Daoy (cell line): Measurements from ENCODE around the gene LHPP. TPM values are rescaled to one million over a fixed set of nuclear protein-coding genes. Genes with fewer than 3 reads are reported as not detected.

ENCODE experiments used
- DNase-seq: peaks from one replicate; pipeline ENCODE4 v3.0.0-alpha.2; 2015; ENCODE audit warnings: low read depth
- total RNA-seq: library from RNA; depleted of rRNA; stranded (reverse); fragments of >200 nt; shearing (Covaris generic); gene quantifications from 2 replicates; pipeline ENCODE4 v1.2.3, GENCODE V29; 2014

Gene LHPP
- total RNA-seq, 1 experiment from 2014 or later = 2.6 TPM

- no peak for DNase-seq
These were observed 34.5 kb downstream of the LHPP start for GRCh38 chr10:124496150-124496549.

GRCh38 chr10:124496620-124497019, 35.0 kb downstream of the LHPP start:
- DNase-seq = no peak

- DNase-seq = no peak
These were observed 35.7 kb downstream of the LHPP start for GRCh38 chr10:124497196-124497881.

DNA sequence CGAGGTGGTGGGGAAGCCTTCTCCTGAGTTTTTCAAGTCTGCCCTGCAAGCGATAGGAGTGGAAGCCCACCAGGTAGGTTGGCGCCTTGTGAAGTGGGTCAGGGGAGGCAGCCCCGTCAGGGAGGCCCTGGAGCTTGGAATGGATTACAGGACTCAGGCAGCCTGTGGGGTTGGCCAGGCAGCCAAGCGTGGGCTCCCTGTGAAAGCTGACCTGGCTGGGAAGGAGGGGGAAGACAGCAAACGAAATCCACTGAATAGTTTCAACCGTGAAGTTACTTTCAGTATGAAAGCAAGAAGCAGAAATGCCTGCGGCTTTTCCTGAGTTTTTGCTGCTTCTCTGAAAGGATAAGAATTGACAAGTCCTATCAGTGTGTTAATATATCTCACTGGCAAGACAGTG, 36.4 kb downstream of the LHPP start:
- DNase-seq = no peak

DNA sequence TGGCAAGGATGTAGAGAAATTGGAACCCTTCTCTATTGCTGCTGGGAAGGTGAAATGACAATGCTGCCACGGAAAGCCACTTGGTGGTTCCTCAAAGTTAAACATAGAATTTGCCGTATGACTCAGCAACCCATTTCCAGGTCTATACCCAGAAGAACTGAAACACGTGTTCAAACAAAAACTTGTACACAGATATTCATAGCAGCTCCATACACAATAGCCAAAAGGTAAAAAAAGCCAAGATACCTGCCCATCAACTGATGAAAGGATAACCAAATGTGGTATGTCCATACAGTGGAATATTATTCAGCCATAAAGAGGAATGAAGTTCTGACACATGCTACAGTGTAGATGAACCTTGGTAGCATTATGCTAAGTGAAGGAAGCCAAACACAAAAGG, 39.1 kb downstream of the LHPP start:
- no peak for DNase-seq

DNA sequence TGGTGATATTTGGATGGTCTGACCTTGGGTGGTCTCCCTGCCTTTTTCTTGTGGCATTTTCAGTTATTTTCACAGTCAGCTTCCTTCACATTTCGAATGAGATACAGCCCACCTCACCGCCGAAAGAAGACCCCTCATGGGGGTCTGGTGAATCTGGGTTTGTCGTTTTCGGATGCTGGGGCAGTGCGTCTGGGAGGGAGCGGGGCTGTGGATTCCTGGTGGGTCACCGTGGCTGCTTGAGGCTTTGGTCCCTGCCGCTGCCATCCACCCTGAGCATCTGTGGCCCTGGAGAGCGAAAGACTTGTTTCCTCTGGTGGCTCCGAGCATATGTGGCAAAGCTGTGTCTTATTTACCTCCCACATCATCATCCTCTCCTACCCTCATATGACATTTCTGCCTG, 43.1 kb downstream of the LHPP start:
- no peak for DNase-seq

GRCh38 chr10:124505279-124505678, 43.7 kb downstream of the LHPP start:
- no peak for DNase-seq

GRCh38 chr10:124508070-124508667, 46.5 kb downstream of the LHPP start:
- no peak for DNase-seq

DNA sequence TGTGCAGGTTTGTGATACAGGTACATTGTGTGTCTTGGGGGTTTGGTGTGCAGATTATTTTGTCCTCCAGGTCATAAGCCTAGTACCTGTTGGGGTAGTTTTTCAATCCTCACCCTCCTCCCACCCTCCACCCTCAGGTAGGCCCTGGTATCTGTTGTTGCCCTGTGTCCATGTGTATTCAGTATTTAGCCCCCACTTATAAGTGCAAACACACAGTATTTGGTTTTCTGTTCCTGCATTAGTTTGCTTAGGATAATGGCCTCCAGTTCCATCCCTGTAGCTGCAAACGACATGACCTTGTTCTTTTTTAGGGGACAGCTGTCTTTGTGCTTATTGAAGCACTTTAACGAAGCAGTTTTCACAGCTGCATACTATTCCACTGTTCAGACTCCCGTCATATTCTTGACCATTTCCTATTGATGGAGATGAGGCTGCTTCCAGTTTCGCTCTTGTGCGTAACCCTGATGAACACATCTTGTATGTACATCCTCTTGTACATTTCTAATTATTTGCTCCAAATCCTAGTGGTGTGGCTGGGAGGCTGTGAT, 47.4 kb downstream of the LHPP start:
- no peak for DNase-seq

GRCh38 chr10:124509880-124510632, 48.4 kb downstream of the LHPP start:
- DNase-seq = no peak

GRCh38 chr10:124510759-124511158, 49.1 kb downstream of the LHPP start:
- DNase-seq = no peak

GRCh38 chr10:124511205-124512039, 49.8 kb downstream of the LHPP start:
- no peak for DNase-seq

DNA sequence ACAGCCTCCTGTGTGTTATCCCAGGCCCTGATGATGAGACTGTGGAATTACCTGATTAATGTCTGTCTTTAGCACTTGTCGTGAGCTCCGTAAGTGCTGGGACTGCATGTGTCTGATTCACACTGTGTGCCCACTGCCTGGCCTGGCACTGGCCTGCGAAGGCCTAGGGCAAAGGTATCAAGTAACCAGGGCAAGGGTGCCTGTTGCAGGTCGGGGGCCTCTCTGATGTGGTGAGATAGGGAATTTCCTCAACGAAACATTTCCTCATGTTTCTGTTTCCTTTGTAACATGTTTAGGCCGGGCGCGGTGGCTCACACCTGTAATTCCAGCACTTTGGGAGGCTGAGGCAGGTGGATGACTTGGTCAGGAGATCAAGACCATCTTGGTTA, 50.4 kb downstream of the LHPP start:
- no peak for DNase-seq

GRCh38 chr10:124512600-124512999, 51.0 kb downstream of the LHPP start:
- DNase-seq = no peak

- no peak for DNase-seq
These were observed 53.8 kb downstream of the LHPP start for GRCh38 chr10:124515244-124515970.

- no peak for DNase-seq
These were observed 54.6 kb downstream of the LHPP start for GRCh38 chr10:124516181-124516580.

DNA sequence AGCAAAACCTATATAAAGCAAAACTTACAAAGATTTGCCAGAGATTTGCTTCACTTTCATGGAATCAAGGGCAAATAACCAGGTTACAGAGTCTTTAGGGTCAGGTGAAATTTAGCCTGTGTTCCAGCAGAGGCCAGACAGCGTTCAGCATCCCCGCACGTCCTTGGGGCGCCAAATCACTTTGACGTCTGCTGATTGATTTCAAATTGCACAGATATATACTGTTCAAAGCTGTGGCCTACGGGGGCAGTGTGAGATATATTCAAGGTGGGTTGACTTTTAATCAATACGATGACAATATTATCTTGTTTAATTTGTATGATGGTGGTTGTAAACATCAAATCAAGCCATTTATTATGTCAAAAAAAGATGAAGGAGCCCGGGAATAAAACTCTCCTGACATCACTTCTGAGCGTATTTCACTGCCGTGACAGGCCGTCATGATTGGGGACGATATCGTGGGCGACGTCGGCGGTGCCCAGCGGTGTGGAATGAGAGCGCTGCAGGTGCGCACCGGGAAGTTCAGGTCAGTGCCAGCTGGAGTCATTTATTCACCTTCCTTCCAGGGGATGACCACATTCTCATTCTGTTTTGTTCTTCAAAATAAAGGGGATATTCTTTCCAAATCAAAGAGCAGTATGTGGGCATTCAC, 55.2 kb downstream of the LHPP start:
- no peak for DNase-seq

DNA sequence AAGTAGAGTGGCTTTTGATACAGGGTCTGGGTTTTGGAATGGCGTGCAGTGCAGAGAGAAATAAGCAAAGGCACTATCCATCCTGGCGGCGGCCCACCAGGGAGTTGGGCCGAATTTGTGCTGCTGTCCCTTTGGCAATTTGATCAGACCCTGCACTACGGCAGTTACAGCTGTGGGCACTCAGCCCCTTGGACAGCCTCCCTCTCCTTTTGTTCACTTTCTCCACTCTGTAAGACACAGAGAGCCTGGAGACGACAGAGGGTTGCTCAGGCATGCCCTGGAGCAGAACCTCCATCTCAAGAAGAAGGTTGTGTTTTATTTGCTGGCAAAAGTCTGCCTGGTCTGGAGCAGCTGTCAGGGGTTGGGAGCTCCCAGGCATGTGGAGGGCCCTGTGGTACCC, 55.8 kb downstream of the LHPP start:
- DNase-seq = no peak

DNA sequence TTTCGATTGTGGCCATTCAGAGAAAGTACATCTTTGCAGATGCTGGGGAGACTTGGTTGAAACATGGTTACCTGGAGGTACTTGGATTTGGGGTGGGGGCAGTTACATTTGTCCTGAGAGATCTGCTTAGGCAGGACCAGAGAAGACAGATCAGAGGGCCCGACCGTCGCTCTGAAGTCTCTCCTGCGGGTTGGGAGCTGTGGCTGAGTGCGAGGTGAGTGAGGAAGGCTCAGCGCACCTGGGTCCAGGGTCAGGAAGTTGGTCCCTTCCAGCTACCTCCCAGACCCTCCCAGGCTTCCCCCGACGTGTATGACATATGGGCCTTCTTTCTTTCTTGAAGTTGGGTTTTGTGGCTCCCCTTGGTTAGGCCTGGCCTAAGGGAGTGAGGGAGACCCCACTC, 56.3 kb downstream of the LHPP start:
- DNase-seq = no peak

- no peak for DNase-seq
These were observed 56.7 kb downstream of the LHPP start for GRCh38 chr10:124518366-124518765.
